Endothelial cell of umbilical vein (primary cell): ENCODE data around the gene STOM.

Source experiments
- CTCF ChIP-seq, 2 donors: IDR thresholded peaks; 1 replicate in 1 of 2; 2 replicates in 1 of 2; pipeline ENCODE4 v1.5.1; 2011; ENCODE audit warnings: low read length in 2 of 2, mild to moderate bottlenecking in 2 of 2, moderate library complexity in 2 of 2, control low read depth in 1 of 2, inconsistent platforms in 1 of 2, low read depth in 1 of 2; ENCODE audit not compliant: insufficient read depth in 1 of 2; ENCODE audit errors: extremely low read depth in 1 of 2
- JUN ChIP-seq: IDR thresholded peaks from 2 replicates; pipeline ENCODE4 v1.6.1; 2011; ENCODE audit warnings: borderline replicate concordance, low read depth; ENCODE audit not compliant: insufficient read length, insufficient read depth
- MYC ChIP-seq: IDR thresholded peaks from one replicate; pipeline ENCODE4 v1.6.1; 2011; ENCODE audit warnings: mild to moderate bottlenecking, low read depth, low read length

- TF ChIP-seq CTCF (IDR thresholded peaks at IDR 0.05; ENCODE audit: extremely low read depth in 1 of 2, insufficient read depth in 1 of 2, low read depth in 1 of 2, low read length in 2 of 2): no peak
- no peak for TF ChIP-seq MYC
- no peak for TF ChIP-seq JUN
Observed at GRCh38 chr9:121301881-121302286, 68.2 kb downstream of the STOM start.
